C4-2B (cell line): ENCODE data around the gene NRAS.

Experiments used
- H3K27ac ChIP-seq: fragments of 450-650 bp; 2 replicates; pipeline ENCODE4 v1.5.1; 2017
- CTCF ChIP-seq: fragments of 450-650 bp; conservative IDR thresholded peaks from 2 replicates; pipeline ENCODE4 v1.5.1; 2017; ENCODE audit warnings: mild to moderate bottlenecking
- ZFX ChIP-seq: fragments of 450-650 bp; IDR thresholded peaks from 2 replicates; pipeline ENCODE4 v1.6.1; 2017

The NRAS gene

GRCh38 chr1:114755006-114755931 is 38.7 kb upstream of the NRAS start:
- H3K27ac ChIP-seq: no peak overlapping the region

GRCh38 chr1:114753702-114754101 is 37.1 kb upstream of the NRAS start:
- H3K27ac ChIP-seq: peak overlapping the region; percentile 51

More at GRCh38 chr1:114755006-114755931, 38.7 kb upstream of the NRAS start:
- TF ChIP-seq ZFX (no peak), CTCF (no peak)

- TF ChIP-seq CTCF (no peak), ZFX (no peak)
- H3K27ac ChIP-seq: no peak overlapping the region; the same call in 1 of the 2 replicates
These were observed 36.6 kb upstream of the NRAS start for GRCh38 chr1:114753143-114753542.

GRCh38 chr1:114750780-114751179 is 34.2 kb upstream of the NRAS start:
- no peak for TF ChIP-seq CTCF
- no peak for TF ChIP-seq ZFX
- H3K27ac ChIP-seq: no peak overlapping the region

GRCh38 chr1:114749835-114750234 is 33.3 kb upstream of the NRAS start:
- H3K27ac ChIP-seq: no peak overlapping the region
- TF ChIP-seq CTCF (no peak), ZFX (no peak)

- no peak overlapping the region for H3K27ac ChIP-seq
- TF ChIP-seq CTCF (no peak), ZFX (no peak)
These were observed 30.0 kb upstream of the NRAS start for GRCh38 chr1:114746450-114747121.

GRCh38 chr1:114745291-114745690 is 28.7 kb upstream of the NRAS start:
- TF ChIP-seq CTCF (no peak), ZFX (no peak)
- no peak overlapping the region for H3K27ac ChIP-seq
